ENCODE measurements around the gene NAA16. TPM values are rescaled to one million over a fixed set of nuclear protein-coding genes. Genes with fewer than 3 reads are reported as not detected.
A peak's percentile ranks its signal among the peaks of the same experiment; 100 is the strongest.

NAA16 gene
- total RNA-seq, 1 experiment from 2014 or later: 12.1 TPM

DNA sequence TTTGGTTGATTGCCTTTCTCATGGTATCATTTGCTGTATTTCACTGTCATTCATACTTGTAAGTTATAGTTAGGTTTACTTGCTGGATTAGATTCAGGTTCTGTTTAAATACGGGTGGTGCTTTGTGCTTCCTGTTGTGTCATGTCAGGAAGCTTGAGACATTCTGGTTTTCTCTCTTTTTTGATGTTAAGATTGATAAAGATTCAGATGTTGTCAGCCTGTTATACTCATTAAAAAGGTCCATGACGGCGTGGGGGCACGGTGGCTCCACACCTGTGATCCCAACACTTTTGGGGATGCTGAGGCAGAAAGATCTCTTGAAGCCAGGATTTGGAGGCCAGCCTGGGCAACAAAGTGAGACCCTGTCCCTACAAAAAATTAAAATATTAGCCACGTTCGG lies 45.7 kb downstream of the NAA16 start:
- peaks cover 6% of the 10 kb centered on the region; the same call in 1 of the 2 replicates for H3K36me3 ChIP-seq (ENCODE audit: low read depth)
- ChIA-PET CTCF (no interaction called here), POLR2A (ENCODE audit: unreplicated experiment) (no interaction called here)
- no peak overlapping the region for H2AFZ ChIP-seq
- H3K9me2 ChIP-seq (ENCODE audit: insufficient read depth): no peaks in the 10 kb centered on the region
- H3K27me3 ChIP-seq (ENCODE audit: insufficient read depth, low read depth): no peaks in the 10 kb centered on the region
- H3K4me1 ChIP-seq (replicated peaks; ENCODE audit: insufficient read depth): peaks cover 16% of the 10 kb centered on the region
- H3K79me2 ChIP-seq (ENCODE audit: low read depth): no peaks in the 10 kb centered on the region
- no peak overlapping the region for H3K4me3 ChIP-seq
- no peak for DNase-seq
- H4K20me1 ChIP-seq (ENCODE audit: insufficient read depth): no peaks in the 10 kb centered on the region
- BruUV-seq (replicated peaks): no TSS peak
- TF ChIP-seq, protein P1, sequence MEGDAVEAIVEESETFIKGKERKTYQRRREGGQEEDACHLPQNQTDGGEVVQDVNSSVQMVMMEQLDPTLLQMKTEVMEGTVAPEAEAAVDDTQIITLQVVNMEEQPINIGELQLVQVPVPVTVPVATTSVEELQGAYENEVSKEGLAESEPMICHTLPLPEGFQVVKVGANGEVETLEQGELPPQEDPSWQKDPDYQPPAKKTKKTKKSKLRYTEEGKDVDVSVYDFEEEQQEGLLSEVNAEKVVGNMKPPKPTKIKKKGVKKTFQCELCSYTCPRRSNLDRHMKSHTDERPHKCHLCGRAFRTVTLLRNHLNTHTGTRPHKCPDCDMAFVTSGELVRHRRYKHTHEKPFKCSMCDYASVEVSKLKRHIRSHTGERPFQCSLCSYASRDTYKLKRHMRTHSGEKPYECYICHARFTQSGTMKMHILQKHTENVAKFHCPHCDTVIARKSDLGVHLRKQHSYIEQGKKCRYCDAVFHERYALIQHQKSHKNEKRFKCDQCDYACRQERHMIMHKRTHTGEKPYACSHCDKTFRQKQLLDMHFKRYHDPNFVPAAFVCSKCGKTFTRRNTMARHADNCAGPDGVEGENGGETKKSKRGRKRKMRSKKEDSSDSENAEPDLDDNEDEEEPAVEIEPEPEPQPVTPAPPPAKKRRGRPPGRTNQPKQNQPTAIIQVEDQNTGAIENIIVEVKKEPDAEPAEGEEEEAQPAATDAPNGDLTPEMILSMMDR (conservative IDR thresholded peaks at IDR 0.05): no peak
- no peak for TF ChIP-seq EZH2 (IDR thresholded peaks at IDR 0.05; ENCODE audit: low read depth)
- intact Hi-C loops (cut with micrococcal nuclease; ENCODE audit: unreplicated experiment): loop anchor here (1.0 kb wide), 1 partner anchor 292 kb away; no protein-coding TSS in a partner anchor
- no peaks in the 10 kb centered on the region; the same call in 1 of the 2 replicates for H3F3A ChIP-seq (ENCODE audit: insufficient read depth, low read depth)
- no peaks in the 10 kb centered on the region for H3K9me3 ChIP-seq (ENCODE audit: insufficient read depth, low read depth)
- peak overlapping the region; percentile 58; the same call in 1 of the 2 replicates for H3K27ac ChIP-seq
- H3K4me2 ChIP-seq: no peak overlapping the region

DNA sequence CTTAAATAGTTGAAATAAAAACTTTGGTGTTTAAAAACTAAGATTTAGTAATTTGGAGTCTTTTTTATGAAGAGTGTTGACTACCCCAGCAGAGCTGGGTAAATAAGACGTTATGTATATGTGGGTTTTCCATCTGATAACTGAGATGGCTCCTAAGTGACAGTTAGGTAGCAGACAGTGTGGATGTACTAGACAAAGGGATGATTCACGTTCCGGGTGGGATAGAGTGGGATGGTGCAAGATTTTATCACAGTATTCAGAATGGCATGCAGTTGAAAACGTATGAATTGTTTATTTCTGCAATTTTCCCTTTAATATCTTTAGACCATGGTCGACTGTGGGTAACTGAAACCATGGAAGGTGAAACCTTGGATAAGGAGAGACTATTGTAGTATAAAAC lies 50.4 kb downstream of the NAA16 start:
- Histone ChIP-seq H3K4me3 (no peak overlapping the region), H3K9me3 (ENCODE audit: insufficient read depth, low read depth) (no peaks in the 10 kb centered on the region), H3K27ac (no peak overlapping the region), H3K79me2 (ENCODE audit: low read depth) (no peaks in the 10 kb centered on the region), H3F3A (ENCODE audit: insufficient read depth, low read depth) (no peaks in the 10 kb centered on the region), H3K9me2 (ENCODE audit: insufficient read depth) (no peaks in the 10 kb centered on the region), H4K20me1 (ENCODE audit: insufficient read depth) (no peaks in the 10 kb centered on the region), H3K4me1 (replicated peaks; ENCODE audit: insufficient read depth) (0 out of 2 replicates have a peak, but pooled peaks cover 3% of the 10 kb centered on the region), H3K36me3 (ENCODE audit: low read depth) (no peaks in the 10 kb centered on the region), H3K27me3 (ENCODE audit: insufficient read depth, low read depth) (no peaks in the 10 kb centered on the region), H2AFZ (no peak overlapping the region), H3K4me2 (no peak overlapping the region)
- intact Hi-C loops (cut with micrococcal nuclease; ENCODE audit: unreplicated experiment): no loop called here
- no peak for DNase-seq
- POLR2A ChIA-PET (ENCODE audit: unreplicated experiment): no interaction called here
- TF ChIP-seq, protein P1 (conservative IDR thresholded peaks at IDR 0.05): no peak
- no peak for TF ChIP-seq EZH2 (IDR thresholded peaks at IDR 0.05; ENCODE audit: low read depth)
- BruUV-seq (replicated peaks): no TSS peak
- CTCF ChIA-PET: no interaction called here

DNA sequence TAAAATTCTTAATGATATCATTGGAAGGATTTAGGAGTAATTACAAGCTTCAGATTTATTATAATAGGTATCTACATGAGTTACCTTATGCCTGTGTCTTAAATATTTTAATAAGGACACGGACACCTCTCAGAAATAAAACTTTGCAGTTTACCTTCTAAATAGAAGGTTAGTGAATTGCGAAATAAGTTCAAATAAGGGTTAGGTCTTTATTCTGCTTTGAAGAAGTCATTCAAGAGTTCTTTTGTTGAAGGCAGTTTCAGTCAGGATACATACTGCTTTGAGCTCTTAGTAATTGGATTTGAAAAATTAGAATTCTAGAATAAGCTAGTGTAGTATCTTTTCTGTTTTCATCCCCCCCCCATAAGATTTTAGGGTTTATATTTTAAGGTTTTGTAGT lies 53.0 kb downstream of the NAA16 start:
- Histone ChIP-seq H3F3A (ENCODE audit: insufficient read depth, low read depth) (no peaks in the 10 kb centered on the region), H2AFZ (no peak overlapping the region), H3K4me1 (replicated peaks; ENCODE audit: insufficient read depth) (no peaks in the 10 kb centered on the region), H3K79me2 (ENCODE audit: low read depth) (no peaks in the 10 kb centered on the region), H4K20me1 (ENCODE audit: insufficient read depth) (no peaks in the 10 kb centered on the region), H3K27me3 (ENCODE audit: insufficient read depth, low read depth) (no peaks in the 10 kb centered on the region), H3K36me3 (ENCODE audit: low read depth) (0 out of 2 replicates have a peak, but pooled peaks cover 4% of the 10 kb centered on the region), H3K27ac (no peak overlapping the region), H3K9me3 (ENCODE audit: insufficient read depth, low read depth) (no peaks in the 10 kb centered on the region), H3K9me2 (ENCODE audit: insufficient read depth) (no peaks in the 10 kb centered on the region), H3K4me2 (no peak overlapping the region), H3K4me3 (no peak overlapping the region)
- no peak for DNase-seq
- ChIA-PET POLR2A (ENCODE audit: unreplicated experiment) (no interaction called here), CTCF (no interaction called here)
- TF ChIP-seq, protein P1 (conservative IDR thresholded peaks at IDR 0.05): no peak
- no peak for TF ChIP-seq EZH2 (IDR thresholded peaks at IDR 0.05; ENCODE audit: low read depth)
- no TSS peak for BruUV-seq (replicated peaks)
- intact Hi-C loops (cut with micrococcal nuclease; ENCODE audit: unreplicated experiment): no loop called here

All from PC-9 (cell line).